ENCODE measurements around the gene ATXN7L3. TPM values are rescaled to one million over a fixed set of nuclear protein-coding genes. Genes with fewer than 3 reads are reported as not detected.

ATXN7L3 gene
- total and polyA plus RNA-seq, 2 donors from 2014 or later = 20.0 to 64.8 TPM

DNA sequence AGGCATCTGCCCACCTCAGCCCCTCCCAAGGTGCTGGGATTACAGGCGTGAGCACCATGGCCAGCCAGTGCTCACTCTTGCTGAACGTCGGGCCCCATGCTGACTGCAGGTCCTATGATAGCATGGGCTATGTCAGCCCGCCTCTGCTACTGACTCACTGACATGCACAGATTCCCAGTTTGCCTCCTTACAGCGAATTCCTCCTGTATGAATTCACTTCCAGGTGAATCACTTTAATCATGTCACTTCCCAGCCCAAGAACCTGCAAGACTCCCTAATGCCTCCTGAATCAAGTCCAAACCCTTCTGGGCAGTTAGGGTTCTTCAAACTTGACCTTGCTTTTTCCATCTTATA lies 35.9 kb upstream of the ATXN7L3 start:
- H3K4me3 ChIP-seq (ENCODE audit: low read length in 3 of 3) = no peak overlapping the region
- no peaks in the 10 kb centered on the region for H3K9me3 ChIP-seq (ENCODE audit: control insufficient read depth in 2 of 3, insufficient read depth in 1 of 3, low read length in 3 of 3)
- no peaks in the 10 kb centered on the region for H3K27me3 ChIP-seq (ENCODE audit: control insufficient read depth, insufficient read depth, low read length)
- no peaks in the 10 kb centered on the region for H3K4me1 ChIP-seq (ENCODE audit: control insufficient read depth in 2 of 3, insufficient read depth in 2 of 3, low read depth in 1 of 3, low read length in 3 of 3)
- intact Hi-C loops (cut with DNase I) = no loop called here
- no peak overlapping the region for H3K9ac ChIP-seq (ENCODE audit: low read length in 3 of 3)
- TF ChIP-seq, protein P1, sequence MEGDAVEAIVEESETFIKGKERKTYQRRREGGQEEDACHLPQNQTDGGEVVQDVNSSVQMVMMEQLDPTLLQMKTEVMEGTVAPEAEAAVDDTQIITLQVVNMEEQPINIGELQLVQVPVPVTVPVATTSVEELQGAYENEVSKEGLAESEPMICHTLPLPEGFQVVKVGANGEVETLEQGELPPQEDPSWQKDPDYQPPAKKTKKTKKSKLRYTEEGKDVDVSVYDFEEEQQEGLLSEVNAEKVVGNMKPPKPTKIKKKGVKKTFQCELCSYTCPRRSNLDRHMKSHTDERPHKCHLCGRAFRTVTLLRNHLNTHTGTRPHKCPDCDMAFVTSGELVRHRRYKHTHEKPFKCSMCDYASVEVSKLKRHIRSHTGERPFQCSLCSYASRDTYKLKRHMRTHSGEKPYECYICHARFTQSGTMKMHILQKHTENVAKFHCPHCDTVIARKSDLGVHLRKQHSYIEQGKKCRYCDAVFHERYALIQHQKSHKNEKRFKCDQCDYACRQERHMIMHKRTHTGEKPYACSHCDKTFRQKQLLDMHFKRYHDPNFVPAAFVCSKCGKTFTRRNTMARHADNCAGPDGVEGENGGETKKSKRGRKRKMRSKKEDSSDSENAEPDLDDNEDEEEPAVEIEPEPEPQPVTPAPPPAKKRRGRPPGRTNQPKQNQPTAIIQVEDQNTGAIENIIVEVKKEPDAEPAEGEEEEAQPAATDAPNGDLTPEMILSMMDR (IDR thresholded peaks at IDR 0.05; ENCODE audit: borderline replicate concordance, extremely low read depth, insufficient read depth) = no peak
- FAIRE-seq (no peak), DNase-seq (no peak)
- H3K36me3 ChIP-seq (ENCODE audit: control insufficient read depth in 2 of 3, insufficient read depth in 3 of 3, low read length in 3 of 3) = no peaks in the 10 kb centered on the region
- no peak overlapping the region for H3K27ac ChIP-seq (ENCODE audit: low read depth in 2 of 2, low read length in 2 of 2)

DNA sequence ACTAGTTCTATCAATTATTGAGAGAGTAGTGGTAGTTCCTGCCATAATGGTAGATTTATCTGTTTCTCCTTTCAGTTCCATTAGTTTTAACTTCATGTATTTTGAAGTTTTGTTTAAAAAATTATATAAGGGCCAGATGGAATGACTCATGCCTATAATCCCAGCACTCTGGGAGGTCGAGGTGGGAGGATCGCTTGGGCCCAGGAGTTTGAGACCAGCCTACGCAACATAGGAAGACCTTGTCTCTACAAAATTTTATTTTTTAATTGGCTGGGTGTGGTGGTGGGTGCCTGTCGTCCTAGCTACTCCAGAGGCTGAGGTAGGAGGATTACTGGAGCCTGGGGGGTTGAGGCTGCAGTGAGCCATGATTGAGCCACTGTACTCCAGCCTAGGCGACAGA lies 33.9 kb upstream of the ATXN7L3 start:
- FAIRE-seq (no peak), DNase-seq (no peak)
- Histone ChIP-seq H3K9me3 (ENCODE audit: control insufficient read depth in 2 of 3, insufficient read depth in 1 of 3, low read length in 3 of 3) (no peaks in the 10 kb centered on the region), H3K27ac (ENCODE audit: low read depth in 2 of 2, low read length in 2 of 2) (no peak overlapping the region), H3K27me3 (ENCODE audit: control insufficient read depth, insufficient read depth, low read length) (no peaks in the 10 kb centered on the region), H3K4me3 (ENCODE audit: low read length in 3 of 3) (no peak overlapping the region), H3K4me1 (ENCODE audit: control insufficient read depth in 2 of 3, insufficient read depth in 2 of 3, low read depth in 1 of 3, low read length in 3 of 3) (no peaks in the 10 kb centered on the region), H3K36me3 (ENCODE audit: control insufficient read depth in 2 of 3, insufficient read depth in 3 of 3, low read length in 3 of 3) (no peaks in the 10 kb centered on the region), H3K9ac (ENCODE audit: low read length in 3 of 3) (no peak overlapping the region)
- intact Hi-C loops (cut with DNase I) = no loop called here
- TF ChIP-seq, protein P1 (IDR thresholded peaks at IDR 0.05; ENCODE audit: borderline replicate concordance, extremely low read depth, insufficient read depth) = no peak

DNA sequence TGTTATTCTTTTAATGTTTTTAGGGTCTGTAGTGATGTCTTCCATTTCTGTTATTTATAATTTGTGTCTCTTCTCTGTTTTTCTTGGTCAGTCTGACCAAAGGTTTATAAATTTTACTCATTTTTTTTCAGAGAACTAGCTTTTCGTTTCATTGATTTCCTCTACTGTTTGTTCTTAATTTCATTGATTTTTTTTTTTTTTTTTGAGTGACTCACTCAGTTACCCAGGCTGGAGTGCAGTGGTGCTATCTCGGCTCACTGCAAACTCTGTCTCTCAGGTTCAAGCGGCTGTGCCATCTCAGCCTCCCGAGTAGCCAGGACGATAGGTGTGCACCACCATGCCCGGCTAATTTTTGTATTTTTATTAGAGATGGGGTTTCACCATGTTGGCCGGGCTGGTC lies 32.4 kb upstream of the ATXN7L3 start:
- FAIRE-seq (no peak), DNase-seq (no peak)
- Histone ChIP-seq H3K4me1 (ENCODE audit: control insufficient read depth in 2 of 3, insufficient read depth in 2 of 3, low read depth in 1 of 3, low read length in 3 of 3) (no peaks in the 10 kb centered on the region), H3K27ac (ENCODE audit: low read depth in 2 of 2, low read length in 2 of 2) (no peak overlapping the region), H3K27me3 (ENCODE audit: control insufficient read depth, insufficient read depth, low read length) (no peaks in the 10 kb centered on the region), H3K9me3 (ENCODE audit: control insufficient read depth in 2 of 3, insufficient read depth in 1 of 3, low read length in 3 of 3) (no peaks in the 10 kb centered on the region), H3K4me3 (ENCODE audit: low read length in 3 of 3) (no peak overlapping the region), H3K9ac (ENCODE audit: low read length in 3 of 3) (no peak overlapping the region), H3K36me3 (ENCODE audit: control insufficient read depth in 2 of 3, insufficient read depth in 3 of 3, low read length in 3 of 3) (no peaks in the 10 kb centered on the region)
- intact Hi-C loops (cut with DNase I) = no loop called here
- TF ChIP-seq, protein P1 (IDR thresholded peaks at IDR 0.05; ENCODE audit: borderline replicate concordance, extremely low read depth, insufficient read depth) = no peak

DNA sequence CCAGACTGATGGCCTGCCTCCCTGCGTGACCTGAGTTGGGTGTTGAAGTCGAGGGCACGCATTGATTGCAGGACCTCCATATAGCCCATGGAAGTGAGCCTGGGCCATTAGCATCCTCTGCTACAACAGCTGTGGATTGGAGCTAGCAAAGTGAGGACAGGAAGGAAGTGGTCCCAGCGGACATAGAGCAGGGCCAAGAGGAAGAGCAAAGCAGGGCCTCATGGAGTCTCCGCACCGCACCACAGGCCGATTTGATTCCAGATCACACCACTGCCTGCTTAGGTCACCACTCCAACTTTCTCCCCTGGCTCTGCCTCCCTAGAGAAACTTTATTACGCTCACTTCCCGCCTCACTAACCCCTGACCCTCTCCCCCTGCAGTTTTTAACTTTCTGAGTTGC lies 30.5 kb upstream of the ATXN7L3 start:
- intact Hi-C loops (cut with DNase I) = no loop called here
- H3K36me3 ChIP-seq (ENCODE audit: control insufficient read depth in 2 of 3, insufficient read depth in 3 of 3, low read length in 3 of 3) = no peaks in the 10 kb centered on the region
- H3K27me3 ChIP-seq (ENCODE audit: control insufficient read depth, insufficient read depth, low read length) = no peaks in the 10 kb centered on the region
- TF ChIP-seq, protein P1 (IDR thresholded peaks at IDR 0.05; ENCODE audit: borderline replicate concordance, extremely low read depth, insufficient read depth) = no peak
- no peak overlapping the region for H3K9ac ChIP-seq (ENCODE audit: low read length in 3 of 3)
- H3K4me1 ChIP-seq (ENCODE audit: control insufficient read depth in 2 of 3, insufficient read depth in 2 of 3, low read depth in 1 of 3, low read length in 3 of 3) = no peaks in the 10 kb centered on the region
- H3K9me3 ChIP-seq (ENCODE audit: control insufficient read depth in 2 of 3, insufficient read depth in 1 of 3, low read length in 3 of 3) = no peaks in the 10 kb centered on the region
- H3K4me3 ChIP-seq (ENCODE audit: low read length in 3 of 3) = no peak overlapping the region
- no peak overlapping the region for H3K27ac ChIP-seq (ENCODE audit: low read depth in 2 of 2, low read length in 2 of 2)
- FAIRE-seq (no peak), DNase-seq (peak in 1 of 5 donors; percentile 41)
